Mucosa of rectum (tissue), 2 donors: ENCODE data around the gene CSF1.

Source experiments
- H3K27ac ChIP-seq, 2 donors: one replicate each; pipeline ENCODE4 v1.7.0; 2013; ENCODE audit warnings: inconsistent platforms in 2 of 2, low read depth in 2 of 2, low read length in 2 of 2
- H3K27me3 ChIP-seq, 2 donors: one replicate each; pipeline ENCODE4 v1.7.0; 2013; ENCODE audit warnings: low read length in 2 of 2; ENCODE audit not compliant: control insufficient read depth in 2 of 2, insufficient read depth in 2 of 2
- H3K36me3 ChIP-seq, 2 donors: one replicate each; pipeline ENCODE4 v1.7.0; 2013; ENCODE audit warnings: low read length in 2 of 2; ENCODE audit not compliant: control insufficient read depth in 2 of 2, insufficient read depth in 2 of 2
- H3K4me1 ChIP-seq, 2 donors: one replicate each; pipeline ENCODE4 v1.7.0; 2013; ENCODE audit warnings: low read length in 2 of 2, mild to moderate bottlenecking in 1 of 2; ENCODE audit not compliant: control insufficient read depth in 2 of 2, insufficient read depth in 2 of 2
- H3K4me3 ChIP-seq, 2 donors: one replicate each; pipeline ENCODE4 v1.7.0; 2013; ENCODE audit warnings: low read length in 2 of 2
- H3K9ac ChIP-seq, 2 donors: one replicate each; pipeline ENCODE4 v1.7.0; 2013; ENCODE audit warnings: low read length in 2 of 2, low read depth in 1 of 2, mild to moderate bottlenecking in 1 of 2
- H3K9me3 ChIP-seq, 2 donors: one replicate each; pipeline ENCODE4 v1.7.0; 2013; ENCODE audit warnings: low read length in 2 of 2; ENCODE audit not compliant: control insufficient read depth in 2 of 2
- donor health status: healthy.
- donor health status: Normal muscosa, but diverticular disease.

Gene CSF1

GRCh38 chr1:109902204-109902985 lies 8.3 kb upstream of the CSF1 start:
- Histone ChIP-seq H3K27me3 (no peaks in the 10 kb centered on the region), H3K9ac (no peak overlapping the region), H3K36me3 (no peaks in the 10 kb centered on the region), H3K27ac (no peak overlapping the region), H3K4me1 (peaks cover 0 to 6% of the 10 kb centered on the region in 2 donors), H3K9me3 (no peaks in the 10 kb centered on the region), H3K4me3 (no peak overlapping the region)

- no peaks in the 10 kb centered on the region for H3K36me3 ChIP-seq
- H3K9me3 ChIP-seq: no peaks in the 10 kb centered on the region
- H3K27ac ChIP-seq: no peak overlapping the region
- H3K4me1 ChIP-seq: peaks cover 0 to 6% of the 10 kb centered on the region in 2 donors
- H3K4me3 ChIP-seq: no peak overlapping the region
- H3K27me3 ChIP-seq: no peaks in the 10 kb centered on the region
- no peak overlapping the region for H3K9ac ChIP-seq
Observed at GRCh38 chr1:109903376-109903930, 7.2 kb upstream of the CSF1 start.

- no peak overlapping the region for H3K27ac ChIP-seq
- H3K9ac ChIP-seq: no peak overlapping the region
- peaks cover 0 to 6% of the 10 kb centered on the region in 2 donors for H3K4me1 ChIP-seq
Observed at GRCh38 chr1:109904105-109904817, 6.4 kb upstream of the CSF1 start.

GRCh38 chr1:109905491-109905890 lies 5.2 kb upstream of the CSF1 start:
- H3K9me3 ChIP-seq: no peaks in the 10 kb centered on the region
- H3K4me3 ChIP-seq: no peak overlapping the region
- H3K27ac ChIP-seq: peak overlapping the region in 1 of 2 donors; percentile 50
- no peaks in the 10 kb centered on the region for H3K27me3 ChIP-seq
- no peak overlapping the region for H3K9ac ChIP-seq
- peaks cover 4 to 11% of the 10 kb centered on the region in 2 donors for H3K4me1 ChIP-seq
- no peaks in the 10 kb centered on the region for H3K36me3 ChIP-seq

More at GRCh38 chr1:109904105-109904817, 6.4 kb upstream of the CSF1 start:
- Histone ChIP-seq H3K4me3 (no peak overlapping the region), H3K9me3 (no peaks in the 10 kb centered on the region), H3K36me3 (no peaks in the 10 kb centered on the region), H3K27me3 (no peaks in the 10 kb centered on the region)

- no peak overlapping the region for H3K4me3 ChIP-seq
- no peak overlapping the region for H3K9ac ChIP-seq
- H3K27me3 ChIP-seq: no peaks in the 10 kb centered on the region
- no peaks in the 10 kb centered on the region for H3K9me3 ChIP-seq
- H3K27ac ChIP-seq: peak overlapping the region in 1 of 2 donors; percentile 61
- peaks cover 6 to 15% of the 10 kb centered on the region in 2 donors for H3K4me1 ChIP-seq
- H3K36me3 ChIP-seq: no peaks in the 10 kb centered on the region
Observed at GRCh38 chr1:109906160-109906838, 4.3 kb upstream of the CSF1 start.

GRCh38 chr1:109906839-109907180 lies 3.8 kb upstream of the CSF1 start:
- Histone ChIP-seq H3K27ac (peak overlapping the region in 1 of 2 donors; percentile 61), H3K4me1 (peaks cover 11 to 16% of the 10 kb centered on the region in 2 donors), H3K9ac (no peak overlapping the region), H3K27me3 (no peaks in the 10 kb centered on the region), H3K36me3 (no peaks in the 10 kb centered on the region), H3K4me3 (no peak overlapping the region), H3K9me3 (no peaks in the 10 kb centered on the region)

GRCh38 chr1:109907190-109907774 lies 3.4 kb upstream of the CSF1 start:
- Histone ChIP-seq H3K27ac (no peak overlapping the region), H3K27me3 (no peaks in the 10 kb centered on the region), H3K9ac (no peak overlapping the region), H3K36me3 (no peaks in the 10 kb centered on the region), H3K9me3 (no peaks in the 10 kb centered on the region), H3K4me3 (no peak overlapping the region), H3K4me1 (peaks cover 11 to 16% of the 10 kb centered on the region in 2 donors)

- Histone ChIP-seq H3K4me3 (no peak overlapping the region), H3K4me1 (peaks cover 14 to 19% of the 10 kb centered on the region in 2 donors), H3K27me3 (no peaks in the 10 kb centered on the region), H3K36me3 (no peaks in the 10 kb centered on the region), H3K27ac (no peak overlapping the region), H3K9me3 (no peaks in the 10 kb centered on the region), H3K9ac (no peak overlapping the region)
Observed at GRCh38 chr1:109908836-109909235, 1.8 kb upstream of the CSF1 start.

GRCh38 chr1:109909561-109909960 lies 1.1 kb upstream of the CSF1 start:
- no peak overlapping the region for H3K9ac ChIP-seq
- peaks cover 14 to 19% of the 10 kb centered on the region in 2 donors for H3K4me1 ChIP-seq
- no peaks in the 10 kb centered on the region for H3K36me3 ChIP-seq
- H3K27ac ChIP-seq: no peak overlapping the region
- no peak overlapping the region for H3K4me3 ChIP-seq
- no peaks in the 10 kb centered on the region for H3K9me3 ChIP-seq
- H3K27me3 ChIP-seq: no peaks in the 10 kb centered on the region
